ENCODE data around the gene ACTL8.

Gene ACTL8

GRCh38 chr1:17846341-17846740 is 91.2 kb downstream of the ACTL8 start:
- Histone ChIP-seq H3K4me1 (ENCODE audit: control insufficient read depth, insufficient read depth, low read length) (no peaks in the 10 kb centered on the region), H3K9me3 (ENCODE audit: control insufficient read depth, insufficient read depth, low read depth, low read length) (no peaks in the 10 kb centered on the region), H3K27ac (ENCODE audit: low read depth, low read length) (no peak overlapping the region), H3K9ac (ENCODE audit: low read length) (no peak overlapping the region), H3K36me3 (ENCODE audit: control insufficient read depth, insufficient read depth, low read length) (no peaks in the 10 kb centered on the region), H3K27me3 (ENCODE audit: control insufficient read depth, insufficient read depth, low read length) (peaks cover 4% of the 10 kb centered on the region; the same call in 1 of the 2 replicates), H3K4me3 (ENCODE audit: low read depth, low read length) (no peak overlapping the region)

- peaks cover 4% of the 10 kb centered on the region; the same call in 1 of the 2 replicates for H3K27me3 ChIP-seq (ENCODE audit: control insufficient read depth, insufficient read depth, low read length)
- H3K4me3 ChIP-seq (ENCODE audit: low read depth, low read length) = no peak overlapping the region
- no peaks in the 10 kb centered on the region for H3K36me3 ChIP-seq (ENCODE audit: control insufficient read depth, insufficient read depth, low read length)
- H3K9ac ChIP-seq (ENCODE audit: low read length) = no peak overlapping the region
- H3K27ac ChIP-seq (ENCODE audit: low read depth, low read length) = no peak overlapping the region
- H3K9me3 ChIP-seq (ENCODE audit: control insufficient read depth, insufficient read depth, low read depth, low read length) = no peaks in the 10 kb centered on the region
- no peaks in the 10 kb centered on the region for H3K4me1 ChIP-seq (ENCODE audit: control insufficient read depth, insufficient read depth, low read length)
Observed at GRCh38 chr1:17847111-17847510, 92.0 kb downstream of the ACTL8 start.

- Histone ChIP-seq H3K4me1 (ENCODE audit: control insufficient read depth, insufficient read depth, low read length) (no peaks in the 10 kb centered on the region), H3K4me3 (ENCODE audit: low read depth, low read length) (no peak overlapping the region), H3K27ac (ENCODE audit: low read depth, low read length) (no peak overlapping the region), H3K9ac (ENCODE audit: low read length) (no peak overlapping the region), H3K9me3 (ENCODE audit: control insufficient read depth, insufficient read depth, low read depth, low read length) (no peaks in the 10 kb centered on the region), H3K36me3 (ENCODE audit: control insufficient read depth, insufficient read depth, low read length) (no peaks in the 10 kb centered on the region), H3K27me3 (ENCODE audit: control insufficient read depth, insufficient read depth, low read length) (peaks cover 7% of the 10 kb centered on the region; the same call in 1 of the 2 replicates)
Observed at GRCh38 chr1:17849216-17849615, 94.1 kb downstream of the ACTL8 start.

- H3K4me3 ChIP-seq (ENCODE audit: low read depth, low read length) = no peak overlapping the region
- H3K9ac ChIP-seq (ENCODE audit: low read length) = no peak overlapping the region
- no peaks in the 10 kb centered on the region for H3K36me3 ChIP-seq (ENCODE audit: control insufficient read depth, insufficient read depth, low read length)
- H3K27ac ChIP-seq (ENCODE audit: low read depth, low read length) = no peak overlapping the region
- no peaks in the 10 kb centered on the region for H3K4me1 ChIP-seq (ENCODE audit: control insufficient read depth, insufficient read depth, low read length)
- peaks cover 7% of the 10 kb centered on the region; the same call in 1 of the 2 replicates for H3K27me3 ChIP-seq (ENCODE audit: control insufficient read depth, insufficient read depth, low read length)
- H3K9me3 ChIP-seq (ENCODE audit: control insufficient read depth, insufficient read depth, low read depth, low read length) = no peaks in the 10 kb centered on the region
Observed at GRCh38 chr1:17851056-17851455, 95.9 kb downstream of the ACTL8 start.

- Histone ChIP-seq H3K27ac (ENCODE audit: low read depth, low read length) (no peak overlapping the region), H3K9ac (ENCODE audit: low read length) (no peak overlapping the region), H3K9me3 (ENCODE audit: control insufficient read depth, insufficient read depth, low read depth, low read length) (no peaks in the 10 kb centered on the region), H3K27me3 (ENCODE audit: control insufficient read depth, insufficient read depth, low read length) (peaks cover 3% of the 10 kb centered on the region; the same call in 1 of the 2 replicates), H3K4me3 (ENCODE audit: low read depth, low read length) (no peak overlapping the region), H3K36me3 (ENCODE audit: control insufficient read depth, insufficient read depth, low read length) (no peaks in the 10 kb centered on the region), H3K4me1 (ENCODE audit: control insufficient read depth, insufficient read depth, low read length) (no peaks in the 10 kb centered on the region)
Observed at GRCh38 chr1:17852383-17852782, 97.2 kb downstream of the ACTL8 start.

GRCh38 chr1:17853241-17853935 is 98.3 kb downstream of the ACTL8 start:
- Histone ChIP-seq H3K9ac (ENCODE audit: low read length) (no peak overlapping the region), H3K9me3 (ENCODE audit: control insufficient read depth, insufficient read depth, low read depth, low read length) (no peaks in the 10 kb centered on the region), H3K27me3 (ENCODE audit: control insufficient read depth, insufficient read depth, low read length) (0 out of 2 replicates have a peak, but pooled peaks cover 3% of the 10 kb centered on the region), H3K27ac (ENCODE audit: low read depth, low read length) (no peak overlapping the region), H3K4me3 (ENCODE audit: low read depth, low read length) (no peak overlapping the region), H3K4me1 (ENCODE audit: control insufficient read depth, insufficient read depth, low read length) (no peaks in the 10 kb centered on the region), H3K36me3 (ENCODE audit: control insufficient read depth, insufficient read depth, low read length) (no peaks in the 10 kb centered on the region)

GRCh38 chr1:17856496-17857108 is 101.5 kb downstream of the ACTL8 start:
- Histone ChIP-seq H3K27me3 (ENCODE audit: control insufficient read depth, insufficient read depth, low read length) (0 out of 2 replicates have a peak, but pooled peaks cover 3% of the 10 kb centered on the region), H3K9ac (ENCODE audit: low read length) (no peak overlapping the region), H3K4me3 (ENCODE audit: low read depth, low read length) (no peak overlapping the region), H3K9me3 (ENCODE audit: control insufficient read depth, insufficient read depth, low read depth, low read length) (no peaks in the 10 kb centered on the region), H3K36me3 (ENCODE audit: control insufficient read depth, insufficient read depth, low read length) (no peaks in the 10 kb centered on the region), H3K27ac (ENCODE audit: low read depth, low read length) (no peak overlapping the region), H3K4me1 (ENCODE audit: control insufficient read depth, insufficient read depth, low read length) (peaks cover 3% of the 10 kb centered on the region; the same call in 1 of the 2 replicates)

GRCh38 chr1:17857109-17857499 is 102.0 kb downstream of the ACTL8 start:
- Histone ChIP-seq H3K27me3 (ENCODE audit: control insufficient read depth, insufficient read depth, low read length) (0 out of 2 replicates have a peak, but pooled peaks cover 3% of the 10 kb centered on the region), H3K9me3 (ENCODE audit: control insufficient read depth, insufficient read depth, low read depth, low read length) (no peaks in the 10 kb centered on the region), H3K4me1 (ENCODE audit: control insufficient read depth, insufficient read depth, low read length) (peaks cover 8% of the 10 kb centered on the region; the same call in 1 of the 2 replicates), H3K4me3 (ENCODE audit: low read depth, low read length) (no peak overlapping the region), H3K36me3 (ENCODE audit: control insufficient read depth, insufficient read depth, low read length) (no peaks in the 10 kb centered on the region), H3K27ac (ENCODE audit: low read depth, low read length) (no peak overlapping the region), H3K9ac (ENCODE audit: low read length) (no peak overlapping the region)

GRCh38 chr1:17857996-17858395 is 102.9 kb downstream of the ACTL8 start:
- no peaks in the 10 kb centered on the region for H3K9me3 ChIP-seq (ENCODE audit: control insufficient read depth, insufficient read depth, low read depth, low read length)
- no peak overlapping the region for H3K9ac ChIP-seq (ENCODE audit: low read length)
- H3K4me1 ChIP-seq (ENCODE audit: control insufficient read depth, insufficient read depth, low read length) = peaks cover 9% of the 10 kb centered on the region; the same call in 1 of the 2 replicates
- 0 out of 2 replicates have a peak, but pooled peaks cover 3% of the 10 kb centered on the region for H3K27me3 ChIP-seq (ENCODE audit: control insufficient read depth, insufficient read depth, low read length)
- no peak overlapping the region for H3K4me3 ChIP-seq (ENCODE audit: low read depth, low read length)
- H3K27ac ChIP-seq (ENCODE audit: low read depth, low read length) = no peak overlapping the region
- no peaks in the 10 kb centered on the region for H3K36me3 ChIP-seq (ENCODE audit: control insufficient read depth, insufficient read depth, low read length)

- Histone ChIP-seq H3K4me1 (ENCODE audit: control insufficient read depth, insufficient read depth, low read length) (peaks cover 9% of the 10 kb centered on the region; the same call in 1 of the 2 replicates), H3K36me3 (ENCODE audit: control insufficient read depth, insufficient read depth, low read length) (no peaks in the 10 kb centered on the region), H3K27ac (ENCODE audit: low read depth, low read length) (no peak overlapping the region), H3K9ac (ENCODE audit: low read length) (no peak overlapping the region), H3K9me3 (ENCODE audit: control insufficient read depth, insufficient read depth, low read depth, low read length) (no peaks in the 10 kb centered on the region), H3K27me3 (ENCODE audit: control insufficient read depth, insufficient read depth, low read length) (no peaks in the 10 kb centered on the region), H3K4me3 (ENCODE audit: low read depth, low read length) (no peak overlapping the region)
Observed at GRCh38 chr1:17860812-17861211, 105.7 kb downstream of the ACTL8 start.

- no peak overlapping the region for H3K9ac ChIP-seq (ENCODE audit: low read length)
- no peaks in the 10 kb centered on the region for H3K9me3 ChIP-seq (ENCODE audit: control insufficient read depth, insufficient read depth, low read depth, low read length)
- no peaks in the 10 kb centered on the region for H3K36me3 ChIP-seq (ENCODE audit: control insufficient read depth, insufficient read depth, low read length)
- H3K27me3 ChIP-seq (ENCODE audit: control insufficient read depth, insufficient read depth, low read length) = no peaks in the 10 kb centered on the region
- H3K4me1 ChIP-seq (ENCODE audit: control insufficient read depth, insufficient read depth, low read length) = peaks cover 9% of the 10 kb centered on the region; the same call in 1 of the 2 replicates
- H3K4me3 ChIP-seq (ENCODE audit: low read depth, low read length) = no peak overlapping the region
- H3K27ac ChIP-seq (ENCODE audit: low read depth, low read length) = no peak overlapping the region
Observed at GRCh38 chr1:17861685-17862084, 106.6 kb downstream of the ACTL8 start.

All from HUES6 (cell line).